ENCODE results near the gene KIF22.

DNA sequence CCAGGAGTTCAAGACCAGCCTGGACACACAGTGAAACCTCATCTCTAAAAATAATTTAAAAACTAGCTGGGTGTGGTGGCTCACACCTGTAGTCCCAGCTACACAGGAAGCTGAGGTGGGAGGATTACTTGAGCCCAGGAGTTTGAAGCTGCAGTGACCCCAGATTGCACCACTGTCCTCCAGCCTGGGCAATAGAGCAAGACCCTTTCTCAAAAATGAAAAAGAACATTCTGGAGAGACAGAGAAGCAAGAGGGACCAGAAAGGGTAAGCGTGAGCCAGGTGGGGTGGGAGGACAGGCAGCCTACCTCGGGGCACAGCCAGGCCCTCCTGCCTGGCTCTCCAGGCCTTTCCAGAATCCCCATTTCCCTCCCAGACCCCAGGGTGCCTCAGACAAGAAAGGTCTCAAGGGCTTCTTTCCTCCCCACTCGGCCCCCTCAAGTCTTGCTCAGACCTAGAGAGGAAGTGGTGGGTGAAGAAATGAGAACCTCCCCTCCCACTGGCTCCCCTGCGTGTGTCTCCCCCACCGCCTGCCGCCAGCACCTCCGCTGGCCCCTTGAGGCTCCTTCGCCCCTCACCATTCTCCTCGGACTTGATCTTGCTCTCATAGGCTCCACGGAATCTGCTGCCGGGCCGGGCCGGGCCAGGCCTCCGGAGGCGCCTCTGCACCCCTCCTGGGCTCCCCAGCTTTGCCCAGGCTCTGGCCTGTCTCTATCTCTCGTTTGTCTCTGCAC, 45.3 kb upstream of the KIF22 start:
- TF ChIP-seq, protein P1, sequence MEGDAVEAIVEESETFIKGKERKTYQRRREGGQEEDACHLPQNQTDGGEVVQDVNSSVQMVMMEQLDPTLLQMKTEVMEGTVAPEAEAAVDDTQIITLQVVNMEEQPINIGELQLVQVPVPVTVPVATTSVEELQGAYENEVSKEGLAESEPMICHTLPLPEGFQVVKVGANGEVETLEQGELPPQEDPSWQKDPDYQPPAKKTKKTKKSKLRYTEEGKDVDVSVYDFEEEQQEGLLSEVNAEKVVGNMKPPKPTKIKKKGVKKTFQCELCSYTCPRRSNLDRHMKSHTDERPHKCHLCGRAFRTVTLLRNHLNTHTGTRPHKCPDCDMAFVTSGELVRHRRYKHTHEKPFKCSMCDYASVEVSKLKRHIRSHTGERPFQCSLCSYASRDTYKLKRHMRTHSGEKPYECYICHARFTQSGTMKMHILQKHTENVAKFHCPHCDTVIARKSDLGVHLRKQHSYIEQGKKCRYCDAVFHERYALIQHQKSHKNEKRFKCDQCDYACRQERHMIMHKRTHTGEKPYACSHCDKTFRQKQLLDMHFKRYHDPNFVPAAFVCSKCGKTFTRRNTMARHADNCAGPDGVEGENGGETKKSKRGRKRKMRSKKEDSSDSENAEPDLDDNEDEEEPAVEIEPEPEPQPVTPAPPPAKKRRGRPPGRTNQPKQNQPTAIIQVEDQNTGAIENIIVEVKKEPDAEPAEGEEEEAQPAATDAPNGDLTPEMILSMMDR (IDR thresholded peaks at IDR 0.05; ENCODE audit: insufficient read depth, low read length, poor library complexity, severe bottlenecking) = no peak
- TF ChIP-seq EZH2phosphoT487 (conservative IDR thresholded peaks at IDR 0.05; ENCODE audit: low read length) = no peak

All from SU-DHL-6 (cell line).